CD4-positive, alpha-beta T cell (primary cell): Measurements from ENCODE around the gene TMEM200A. TPM values are rescaled to one million over a fixed set of nuclear protein-coding genes. Genes with fewer than 3 reads are reported as not detected.

Experiments
- ATAC-seq: fragments of 200-7000 bp; cut with Tn5 transposase; one replicate; pipeline ENCODE4 v1.10.0; 2022; ENCODE audit warnings: mild to moderate bottlenecking; ENCODE audit not compliant: poor library complexity
- CTCF ChIA-PET: fragments of 350-600 bp; sonication (Branson Sonifier 250); formaldehyde crosslinking; loops from one replicate; lab custom pipeline; 2021; ENCODE audit warnings: antibody characterized with exemption, inconsistent platforms; lab: Charles Lee
- POLR2A ChIA-PET: fragments of 350-600 bp; sonication (Branson Sonifier 250); formaldehyde crosslinking; loops from one replicate; lab custom pipeline; 2021; ENCODE audit warnings: antibody characterized with exemption, inconsistent platforms; lab: Charles Lee
- DNase-seq, 14 experiments: peaks; one replicate each; pipeline ENCODE4 v3.0.0-alpha.2; 2013 to 2020; ENCODE audit warnings: mixed read lengths in 2 of 14
- H3K27ac ChIP-seq, 2 donors: one replicate each; pipeline versions ENCODE4 v1.5.1 to v1.7.0; 2013; ENCODE audit warnings: low read length in 2 of 2, low read depth in 1 of 2, mild to moderate bottlenecking in 1 of 2
- H3K27me3 ChIP-seq, 2 experiments: 1 replicate in 1 of 2; 2 replicates in 1 of 2; pipeline versions ENCODE4 v1.6.1 to v1.7.0; 2013; ENCODE audit warnings: low read length in 2 of 2, control low read depth in 1 of 2, mild to moderate bottlenecking in 1 of 2, moderate library complexity in 1 of 2; ENCODE audit not compliant: insufficient read depth in 2 of 2, control insufficient read depth in 1 of 2
- H3K36me3 ChIP-seq: one replicate; pipeline ENCODE4 v1.6.1; 2013; ENCODE audit warnings: low read length, control low read depth; ENCODE audit not compliant: insufficient read depth
- H3K4me1 ChIP-seq: one replicate; pipeline ENCODE4 v1.6.1; 2013; ENCODE audit warnings: low read length, control low read depth; ENCODE audit not compliant: insufficient read depth
- H3K4me3 ChIP-seq: one replicate; pipeline ENCODE4 v1.5.1; 2013; ENCODE audit warnings: mild to moderate bottlenecking, low read length, moderate library complexity
- H3K9me3 ChIP-seq, 2 experiments: 1 replicate in 1 of 2; 2 replicates in 1 of 2; pipeline versions ENCODE4 v1.6.1 to v1.7.0; 2013; ENCODE audit warnings: low read length in 2 of 2, mild to moderate bottlenecking in 2 of 2, control low read depth in 1 of 2, moderate library complexity in 1 of 2; ENCODE audit not compliant: control insufficient read depth in 1 of 2, insufficient read depth in 1 of 2
- H3K27ac Mint-ChIP-seq: one replicate; pipeline ENCODE4 v1.8.0; 2020; ENCODE audit warnings: mixed read lengths
- H3K27me3 Mint-ChIP-seq: one replicate; pipeline ENCODE4 v1.8.0; 2021; ENCODE audit warnings: mixed read lengths
- H3K36me3 Mint-ChIP-seq: one replicate; pipeline ENCODE4 v1.8.0; 2021; ENCODE audit warnings: low read depth, mixed read lengths
- H3K4me1 Mint-ChIP-seq: one replicate; pipeline ENCODE4 v1.8.0; 2021; ENCODE audit warnings: low read depth, mixed read lengths
- H3K4me3 Mint-ChIP-seq: one replicate; pipeline ENCODE4 v1.8.0; 2020; ENCODE audit warnings: mild to moderate bottlenecking, mixed read lengths
- H3K9me3 Mint-ChIP-seq: one replicate; pipeline ENCODE4 v1.8.0; 2020; ENCODE audit warnings: mixed read lengths
- intact Hi-C, 2 experiments: fragments of 100-400 bp; cut with DNase I in 1 of 2; cut with micrococcal nuclease in 1 of 2; formaldehyde crosslinking; loops; one replicate each; pipeline versions ENCODE4 v1.15.1 to v1.9.0; 2023 to 2025; cut with DNase I, micrococcal nuclease
- total RNA-seq, 174 experiments: library from RNA in 2 of 174; stranded (reverse) in 2 of 174; gene quantifications; one replicate each; pipeline ENCODE4 v1.2.3 and lab custom pipeline; 2021 to 2026
- TF ChIP-seq, protein P1 (sequence below): fragments of 200-600 bp; IDR thresholded peaks from one replicate; pipeline ENCODE4 v1.8.0; 2022; ENCODE audit warnings: antibody characterized with exemption, mild to moderate bottlenecking

The TMEM200A gene
- total RNA-seq, 2 experiments from 2014 or later = 0.30 to 0.34 TPM

DNA sequence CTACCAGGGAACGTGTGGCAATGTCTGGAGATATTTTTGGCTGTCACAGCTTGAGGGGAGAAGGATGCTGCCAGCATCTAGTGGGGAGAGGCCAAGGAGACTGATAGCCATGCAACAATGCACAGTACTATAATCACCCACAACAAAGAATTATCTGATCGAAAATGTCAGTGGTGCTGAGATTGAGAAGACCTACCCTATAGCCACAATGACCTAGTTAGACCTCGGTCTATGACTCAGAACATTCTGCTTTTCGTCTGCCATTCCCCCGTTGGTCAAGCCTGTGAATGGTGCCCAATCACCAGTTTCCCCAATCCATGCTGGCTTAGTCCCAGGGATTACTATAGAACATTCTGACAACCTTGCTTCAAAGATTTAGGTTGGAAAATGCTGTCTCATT, 93.5 kb downstream of the TMEM200A start:
- ChIA-PET CTCF (no interaction called here), POLR2A (no interaction called here)
- H3K4me3 ChIP-seq = no peak overlapping the region
- Mint-ChIP-seq H3K4me1 (peaks cover 5% of the 10 kb centered on the region), H3K4me3 (no peak overlapping the region), H3K27me3 (no peaks in the 10 kb centered on the region), H3K27ac (no peak overlapping the region), H3K9me3 (no peaks in the 10 kb centered on the region), H3K36me3 (no peaks in the 10 kb centered on the region)
- no peak for ATAC-seq
- TF ChIP-seq, protein P1, sequence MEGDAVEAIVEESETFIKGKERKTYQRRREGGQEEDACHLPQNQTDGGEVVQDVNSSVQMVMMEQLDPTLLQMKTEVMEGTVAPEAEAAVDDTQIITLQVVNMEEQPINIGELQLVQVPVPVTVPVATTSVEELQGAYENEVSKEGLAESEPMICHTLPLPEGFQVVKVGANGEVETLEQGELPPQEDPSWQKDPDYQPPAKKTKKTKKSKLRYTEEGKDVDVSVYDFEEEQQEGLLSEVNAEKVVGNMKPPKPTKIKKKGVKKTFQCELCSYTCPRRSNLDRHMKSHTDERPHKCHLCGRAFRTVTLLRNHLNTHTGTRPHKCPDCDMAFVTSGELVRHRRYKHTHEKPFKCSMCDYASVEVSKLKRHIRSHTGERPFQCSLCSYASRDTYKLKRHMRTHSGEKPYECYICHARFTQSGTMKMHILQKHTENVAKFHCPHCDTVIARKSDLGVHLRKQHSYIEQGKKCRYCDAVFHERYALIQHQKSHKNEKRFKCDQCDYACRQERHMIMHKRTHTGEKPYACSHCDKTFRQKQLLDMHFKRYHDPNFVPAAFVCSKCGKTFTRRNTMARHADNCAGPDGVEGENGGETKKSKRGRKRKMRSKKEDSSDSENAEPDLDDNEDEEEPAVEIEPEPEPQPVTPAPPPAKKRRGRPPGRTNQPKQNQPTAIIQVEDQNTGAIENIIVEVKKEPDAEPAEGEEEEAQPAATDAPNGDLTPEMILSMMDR = no peak
- no peaks in the 10 kb centered on the region for H3K9me3 ChIP-seq
- H3K36me3 ChIP-seq = no peaks in the 10 kb centered on the region
- H3K4me1 ChIP-seq = peaks cover 3% of the 10 kb centered on the region
- no peaks in the 10 kb centered on the region for H3K27me3 ChIP-seq
- H3K27ac ChIP-seq = no peak overlapping the region
- intact Hi-C loops = no loop called here
- DNase-seq = no peak

DNA sequence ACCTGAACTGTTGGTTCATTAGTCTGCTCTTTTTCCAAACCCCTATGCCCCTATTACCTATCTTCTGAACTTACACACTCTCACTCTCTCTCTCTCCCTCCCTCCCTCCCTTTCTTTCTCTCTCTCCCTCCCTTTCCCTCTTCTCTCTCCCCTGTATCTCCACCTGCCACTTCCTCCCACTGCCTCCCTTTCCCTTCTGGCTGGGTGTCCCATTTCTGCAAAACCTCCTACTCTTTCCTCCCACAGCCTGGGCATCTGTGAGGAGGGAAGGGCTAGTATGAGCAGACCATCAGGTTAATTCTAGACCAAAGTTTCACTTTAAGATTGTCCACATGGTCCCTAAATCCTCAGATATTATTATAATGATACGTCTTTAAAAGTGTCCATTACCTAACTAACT, 95.1 kb downstream of the TMEM200A start:
- Mint-ChIP-seq H3K27ac (no peak overlapping the region), H3K36me3 (no peaks in the 10 kb centered on the region), H3K9me3 (no peaks in the 10 kb centered on the region), H3K4me3 (no peak overlapping the region), H3K27me3 (no peaks in the 10 kb centered on the region), H3K4me1 (peaks cover 5% of the 10 kb centered on the region)
- no peaks in the 10 kb centered on the region for H3K36me3 ChIP-seq
- CTCF ChIA-PET = no interaction called here
- no peaks in the 10 kb centered on the region for H3K27me3 ChIP-seq
- DNase-seq (no peak), ATAC-seq (no peak)
- intact Hi-C loops = no loop called here
- no peaks in the 10 kb centered on the region for H3K9me3 ChIP-seq
- H3K4me3 ChIP-seq = no peak overlapping the region
- H3K27ac ChIP-seq = no peak overlapping the region
- POLR2A ChIA-PET = no interaction called here
- TF ChIP-seq, protein P1 = no peak
- H3K4me1 ChIP-seq = peaks cover 3% of the 10 kb centered on the region

DNA sequence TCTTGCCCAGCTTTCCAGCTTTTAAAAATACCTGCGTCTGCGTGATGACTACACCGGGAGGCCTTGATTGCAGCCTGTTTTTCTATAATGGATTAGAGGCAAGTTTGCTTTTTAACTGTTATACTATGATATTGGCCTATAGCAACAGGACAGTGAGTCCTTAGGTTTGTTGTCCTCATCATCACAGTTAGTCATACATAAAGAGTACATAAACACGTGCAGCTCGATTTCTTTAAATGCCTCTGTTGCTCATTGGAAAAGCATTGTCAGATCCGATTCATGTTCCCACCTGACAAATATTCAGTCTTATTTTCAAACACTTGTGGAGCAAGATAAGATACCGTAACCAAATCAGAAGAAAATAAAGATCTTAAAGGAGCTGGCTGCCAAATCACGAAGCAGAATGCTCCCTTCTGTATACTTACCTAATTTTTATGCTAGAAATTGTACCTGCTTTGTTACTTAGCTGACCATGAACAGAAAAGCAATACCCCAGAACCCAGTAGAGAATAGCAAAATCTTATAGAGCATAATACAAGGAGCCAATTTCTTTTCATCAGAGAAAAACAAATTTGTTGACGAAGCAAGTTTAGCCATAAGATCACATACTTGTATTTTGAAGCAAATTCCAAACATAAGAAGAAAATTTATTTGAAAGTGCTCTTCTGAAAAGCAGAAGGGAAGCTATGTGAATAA, 100.4 kb downstream of the TMEM200A start:
- CTCF ChIA-PET = no interaction called here
- Histone ChIP-seq H3K4me1 (no peaks in the 10 kb centered on the region), H3K27ac (no peak overlapping the region), H3K36me3 (no peaks in the 10 kb centered on the region), H3K27me3 (no peaks in the 10 kb centered on the region), H3K9me3 (no peaks in the 10 kb centered on the region), H3K4me3 (no peak overlapping the region)
- no peak overlapping the region for H3K27ac Mint-ChIP-seq
- H3K27me3 Mint-ChIP-seq = no peaks in the 10 kb centered on the region
- no peaks in the 10 kb centered on the region for H3K9me3 Mint-ChIP-seq
- H3K36me3 Mint-ChIP-seq = no peaks in the 10 kb centered on the region
- ATAC-seq = no peak
- H3K4me1 Mint-ChIP-seq = no peaks in the 10 kb centered on the region
- no peak overlapping the region for H3K4me3 Mint-ChIP-seq
- DNase-seq = no peak
- POLR2A ChIA-PET = no interaction called here
- TF ChIP-seq, protein P1 = no peak
- intact Hi-C loops = no loop called here
